Measurements from ENCODE around the gene ZNF746. TPM values are rescaled to one million over a fixed set of nuclear protein-coding genes. Genes with fewer than 3 reads are reported as not detected.

ZNF746 gene
- total and polyA plus RNA-seq, 7 experiments from 2014 or later: 7.6 to 32.0 (median 24.0) TPM

GRCh38 chr7:149427893-149428292 is 69.7 kb downstream of the ZNF746 start:
- H3K4me1 ChIP-seq (ENCODE audit: control insufficient read depth in 2 of 2, insufficient read depth in 2 of 2, low read length in 2 of 2): no peaks in the 10 kb centered on the region
- intact Hi-C loops (cut with micrococcal nuclease): no loop called here
- H3K9me3 ChIP-seq (ENCODE audit: control insufficient read depth in 2 of 3, low read length in 3 of 3): no peaks in the 10 kb centered on the region
- Mint-ChIP-seq H3K36me3 (peaks cover 0 to 25% (median 16%) of the 10 kb centered on the region in 5 donors), H3K9me3 (peaks cover 0 to 2% (median 0%) of the 10 kb centered on the region in 11 donors), H3K27me3 (peaks cover 0 to 14% (median 0%) of the 10 kb centered on the region in 5 donors), H3K27ac (no peak overlapping the region), H3K4me1 (peaks cover 0 to 16% (median 5%) of the 10 kb centered on the region in 7 donors), H3K4me3 (no peak overlapping the region)
- no peak overlapping the region for H3K27ac ChIP-seq (ENCODE audit: low read depth, low read length)
- ChIA-PET CTCF (no interaction called here), POLR2A (no interaction called here)
- ATAC-seq: no peak
- H3K27me3 ChIP-seq (ENCODE audit: control insufficient read depth in 2 of 2, insufficient read depth in 2 of 2, low read length in 2 of 2): no peaks in the 10 kb centered on the region
- no peak overlapping the region for H3K4me3 ChIP-seq (ENCODE audit: low read length)
- H3K36me3 ChIP-seq (ENCODE audit: control insufficient read depth in 2 of 3, insufficient read depth in 3 of 3, low read length in 3 of 3): peaks cover 0 to 24% (median 0%) of the 10 kb centered on the region in 3 experiments
- no peak for DNase-seq

GRCh38 chr7:149427096-149427680 is 70.4 kb downstream of the ZNF746 start:
- Mint-ChIP-seq H3K27ac (peak overlapping the region in 1 of 9 donors; percentile 62), H3K9me3 (peaks cover 0 to under 1% (median 0%) of the 10 kb centered on the region in 11 donors), H3K4me3 (no peak overlapping the region), H3K36me3 (peaks cover 0 to 17% (median 12%) of the 10 kb centered on the region in 5 donors), H3K4me1 (peaks cover 0 to 16% (median 5%) of the 10 kb centered on the region in 7 donors), H3K27me3 (peaks cover 0 to 14% (median 0%) of the 10 kb centered on the region in 5 donors)
- Histone ChIP-seq H3K36me3 (ENCODE audit: control insufficient read depth in 2 of 3, insufficient read depth in 3 of 3, low read length in 3 of 3) (peaks cover 0 to 17% (median 0%) of the 10 kb centered on the region in 3 experiments), H3K27ac (ENCODE audit: low read depth, low read length) (no peak overlapping the region), H3K27me3 (ENCODE audit: control insufficient read depth in 2 of 2, insufficient read depth in 2 of 2, low read length in 2 of 2) (no peaks in the 10 kb centered on the region), H3K4me1 (ENCODE audit: control insufficient read depth in 2 of 2, insufficient read depth in 2 of 2, low read length in 2 of 2) (no peaks in the 10 kb centered on the region), H3K4me3 (ENCODE audit: low read length) (no peak overlapping the region), H3K9me3 (ENCODE audit: control insufficient read depth in 2 of 3, low read length in 3 of 3) (no peaks in the 10 kb centered on the region)
- DNase-seq: no peak
- ATAC-seq: no peak
- intact Hi-C loops (cut with micrococcal nuclease): no loop called here
- POLR2A ChIA-PET: interaction anchor here (0.6 kb wide), 1 partner anchor 77 kb away, joined by 3 read pairs; no protein-coding TSS in a partner anchor
- CTCF ChIA-PET: interaction anchor here (0.7 kb wide), 1 partner anchor 174 kb away, joined by 3 read pairs; no protein-coding TSS in a partner anchor

GRCh38 chr7:149423449-149424110 is 74.0 kb downstream of the ZNF746 start:
- Mint-ChIP-seq H3K36me3 (peaks cover 0 to 2% (median 0%) of the 10 kb centered on the region in 5 donors), H3K4me3 (peak overlapping the region; percentile 23 to 80 (median 69)), H3K27me3 (peaks cover 0 to 14% (median 0%) of the 10 kb centered on the region in 5 donors), H3K27ac (peak overlapping the region in 8 of 9 donors; percentile 2 to 70 (median 39)), H3K4me1 (peaks cover 0 to 17% (median 7%) of the 10 kb centered on the region in 7 donors), H3K9me3 (no peaks in the 10 kb centered on the region)
- Histone ChIP-seq H3K36me3 (ENCODE audit: control insufficient read depth in 2 of 3, insufficient read depth in 3 of 3, low read length in 3 of 3) (peaks cover 0 to 3% (median 0%) of the 10 kb centered on the region in 3 experiments), H3K27ac (ENCODE audit: low read depth, low read length) (no peak overlapping the region), H3K9me3 (ENCODE audit: control insufficient read depth in 2 of 3, low read length in 3 of 3) (no peaks in the 10 kb centered on the region), H3K4me1 (ENCODE audit: control insufficient read depth in 2 of 2, insufficient read depth in 2 of 2, low read length in 2 of 2) (no peaks in the 10 kb centered on the region), H3K4me3 (ENCODE audit: low read length) (peak overlapping the region; percentile 75), H3K27me3 (ENCODE audit: control insufficient read depth in 2 of 2, insufficient read depth in 2 of 2, low read length in 2 of 2) (no peaks in the 10 kb centered on the region)
- ChIA-PET CTCF (interaction anchor here (0.8 to 1.2 kb wide), 3 partner anchors 19 to 191 kb away, joined by 3 to 4 read pairs (median 4); partner anchors contain the start of gene ZNF783), POLR2A (interaction anchor here (0.8 to 3.0 kb wide), 5 partner anchors 10 to 201 kb away, joined by 3 to 19 read pairs (median 5); partner anchors contain the start of gene ZNF783)
- ATAC-seq (no peak), DNase-seq (no peak)
- intact Hi-C loops (cut with micrococcal nuclease): loop anchor here in 1 of 2 donors (2.0 to 5.0 kb wide), 2 partner anchors 185 to 276 kb away; partner anchors contain the start of genes ZNF212 and ZNF398

GRCh38 chr7:149422914-149423301 is 74.7 kb downstream of the ZNF746 start:
- Histone ChIP-seq H3K9me3 (ENCODE audit: control insufficient read depth in 2 of 3, low read length in 3 of 3) (no peaks in the 10 kb centered on the region), H3K4me1 (ENCODE audit: control insufficient read depth in 2 of 2, insufficient read depth in 2 of 2, low read length in 2 of 2) (no peaks in the 10 kb centered on the region), H3K27me3 (ENCODE audit: control insufficient read depth in 2 of 2, insufficient read depth in 2 of 2, low read length in 2 of 2) (no peaks in the 10 kb centered on the region), H3K27ac (ENCODE audit: low read depth, low read length) (peak overlapping the region; percentile 61), H3K36me3 (ENCODE audit: control insufficient read depth in 2 of 3, insufficient read depth in 3 of 3, low read length in 3 of 3) (no peaks in the 10 kb centered on the region), H3K4me3 (ENCODE audit: low read length) (peak overlapping the region; percentile 75)
- ChIA-PET CTCF (interaction anchor here (0.8 to 2.0 kb wide), 5 partner anchors 20 to 190 kb away, joined by 3 to 8 read pairs (median 4); partner anchors contain the start of genes ZNF777 and ZNF783), POLR2A (interaction anchor here (0.7 to 3.0 kb wide), 7 partner anchors 36 to 297 kb away, joined by 3 to 19 read pairs (median 6); partner anchors contain the start of genes ZNF425 and ZNF783)
- peak overlapping the region; percentile 30 to 80 (median 70) for H3K4me3 Mint-ChIP-seq
- peak overlapping the region in 4 of 9 donors; percentile 33 to 70 (median 46) for H3K27ac Mint-ChIP-seq
- DNase-seq (peak in 6 of 9 donors; percentile 21 to 40 (median 36)), ATAC-seq (no peak)
- intact Hi-C loops (cut with micrococcal nuclease): loop anchor here (1.0 to 5.0 kb wide), 14 partner anchors 37 to 333 kb away; partner anchors contain the start of genes ZNF212 (in 2 of the 2), ZNF398 (in 2 of the 2), ZNF425 (in 2 of the 2) and ZNF746 (in 2 of the 2)
- H3K4me1 Mint-ChIP-seq: peaks cover 0 to 17% (median 7%) of the 10 kb centered on the region in 7 donors
- peaks cover 0 to 14% (median 0%) of the 10 kb centered on the region in 5 donors for H3K27me3 Mint-ChIP-seq
- no peaks in the 10 kb centered on the region for H3K9me3 Mint-ChIP-seq
- no peaks in the 10 kb centered on the region for H3K36me3 Mint-ChIP-seq

Other genes with a start within 250 kb of the ZNF746 start
- gene ZNF783, start 235.6 kb downstream of the ZNF746 start, total RNA-seq: 10 to 100 TPM; 23.3 to 49.2 (median 36.0) TPM
- gene ZNF783, start 235.6 kb downstream of the ZNF746 start, polyA plus RNA-seq: 1 to 10 TPM; 6.2 to 9.7 TPM
- gene ZNF777, start 36.7 kb downstream of the ZNF746 start, total RNA-seq: 10 to 100 TPM; 11.2 to 16.1 (median 14.3) TPM
- gene ZNF777, start 36.7 kb downstream of the ZNF746 start, polyA plus RNA-seq: 1 to 10 TPM in 1 of 2 donors, under 1 TPM in 1; 0.76 to 3.8 TPM